ENCODE results near the gene PROK1.

- TF ChIP-seq, protein P1, sequence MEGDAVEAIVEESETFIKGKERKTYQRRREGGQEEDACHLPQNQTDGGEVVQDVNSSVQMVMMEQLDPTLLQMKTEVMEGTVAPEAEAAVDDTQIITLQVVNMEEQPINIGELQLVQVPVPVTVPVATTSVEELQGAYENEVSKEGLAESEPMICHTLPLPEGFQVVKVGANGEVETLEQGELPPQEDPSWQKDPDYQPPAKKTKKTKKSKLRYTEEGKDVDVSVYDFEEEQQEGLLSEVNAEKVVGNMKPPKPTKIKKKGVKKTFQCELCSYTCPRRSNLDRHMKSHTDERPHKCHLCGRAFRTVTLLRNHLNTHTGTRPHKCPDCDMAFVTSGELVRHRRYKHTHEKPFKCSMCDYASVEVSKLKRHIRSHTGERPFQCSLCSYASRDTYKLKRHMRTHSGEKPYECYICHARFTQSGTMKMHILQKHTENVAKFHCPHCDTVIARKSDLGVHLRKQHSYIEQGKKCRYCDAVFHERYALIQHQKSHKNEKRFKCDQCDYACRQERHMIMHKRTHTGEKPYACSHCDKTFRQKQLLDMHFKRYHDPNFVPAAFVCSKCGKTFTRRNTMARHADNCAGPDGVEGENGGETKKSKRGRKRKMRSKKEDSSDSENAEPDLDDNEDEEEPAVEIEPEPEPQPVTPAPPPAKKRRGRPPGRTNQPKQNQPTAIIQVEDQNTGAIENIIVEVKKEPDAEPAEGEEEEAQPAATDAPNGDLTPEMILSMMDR (IDR thresholded peaks at IDR 0.05): no peak
- no peak for TF ChIP-seq POLR2A (IDR thresholded peaks at IDR 0.05)
Observed at GRCh38 chr1:110443451-110443850, 7.5 kb upstream of the PROK1 start.
